Endothelial cell of umbilical vein (primary cell): ENCODE measurements around the gene TRMT6. TPM values are rescaled to one million over a fixed set of nuclear protein-coding genes. Genes with fewer than 3 reads are reported as not detected.

Source experiments
- BruUV-seq: library from RNA; stranded (reverse); fragments of 400-500 nt; replicated peaks from 2 replicates; lab custom pipeline; 2021; lab: Mats Ljungman, UMichigan
- CTCF ChIA-PET: fragments of 300-600, 350-600 bp; sonication (Branson Sonifier 250); formaldehyde crosslinking; loops from one replicate; lab custom pipeline; 2021; ENCODE audit warnings: antibody characterized with exemption, inconsistent platforms; lab: Charles Lee
- POLR2A ChIA-PET: fragments of 300-600, 350-600 bp; sonication (Branson Sonifier 250); formaldehyde crosslinking; loops from one replicate; lab custom pipeline; 2021; ENCODE audit warnings: antibody characterized with exemption, inconsistent platforms; lab: Charles Lee
- DNase-seq: peaks from one replicate; pipeline ENCODE4 v3.0.0-alpha.2; 2011; ENCODE audit warnings: low read depth, low spot score
- FAIRE-seq: peaks from 2 replicates; lab custom pipeline; 2011; peaks lifted over from hg19 to GRCh38; lab: Jason Lieb, UNC
- H2AFZ ChIP-seq: 2 replicates; pipeline ENCODE4 v1.6.0; 2012; ENCODE audit warnings: low read depth, low read length, control low read depth, inconsistent platforms
- H3K27ac ChIP-seq: 2 replicates; pipeline ENCODE4 v1.5.1; 2011; ENCODE audit warnings: low read depth, mild to moderate bottlenecking, control low read depth, low read length, moderate library complexity; ENCODE audit not compliant: insufficient read depth
- H3K27me3 ChIP-seq, 2 experiments: 2 replicates each; pipeline versions ENCODE4 v1.6.0 to v1.6.1; 2011; ENCODE audit warnings: low read length in 2 of 2, mixed read lengths in 1 of 2; ENCODE audit not compliant: control insufficient read depth in 2 of 2, insufficient read depth in 2 of 2
- H3K36me3 ChIP-seq, 2 experiments: 2 replicates in 1 of 2; 3 replicates in 1 of 2; pipeline ENCODE4 v1.5.1; 2011; ENCODE audit warnings: low read length in 2 of 2, mild to moderate bottlenecking in 1 of 2, moderate library complexity in 1 of 2; ENCODE audit not compliant: control insufficient read depth in 2 of 2, insufficient read depth in 2 of 2; ENCODE audit errors: extremely low read depth in 1 of 2
- H3K4me1 ChIP-seq: 3 replicates; pipeline ENCODE4 v1.5.1; 2011; ENCODE audit warnings: mild to moderate bottlenecking, low read length; ENCODE audit not compliant: control insufficient read depth, insufficient read depth; ENCODE audit errors: extremely low read depth
- H3K4me2 ChIP-seq: 2 replicates; pipeline ENCODE4 v1.6.1; 2011; ENCODE audit warnings: low read length, control low read depth, mixed read lengths; ENCODE audit not compliant: insufficient read depth
- H3K4me3 ChIP-seq, 3 experiments: fragments of 200-600 bp in 1 of 3; sonication (generic), shearing (Covaris generic) in 1 of 3; replicated peaks in 1 of 3; 2 replicates each; pipeline ENCODE4 v1.5.1; 2011 to 2016; ENCODE audit warnings: control low read depth in 3 of 3, low read length in 3 of 3, mild to moderate bottlenecking in 2 of 3, inconsistent platforms in 1 of 3, low read depth in 1 of 3, moderate library complexity in 1 of 3; ENCODE audit not compliant: insufficient read depth in 1 of 3
- H3K79me2 ChIP-seq: 2 replicates; pipeline ENCODE4 v1.6.0; 2012; ENCODE audit warnings: low read length, inconsistent platforms; ENCODE audit not compliant: control insufficient read depth, insufficient read depth
- H3K9ac ChIP-seq: replicated peaks from 2 replicates; pipeline ENCODE3; 2011; ENCODE audit warnings: low read length, control low read depth; ENCODE audit not compliant: insufficient read depth; ENCODE audit errors: extremely low read depth
- H3K9me1 ChIP-seq: replicated peaks from 3 replicates; pipeline ENCODE4 v1.6.0; 2011; ENCODE audit warnings: mild to moderate bottlenecking, low read length; ENCODE audit not compliant: control insufficient read depth, insufficient read depth; ENCODE audit errors: extremely low read depth
- H3K9me3 ChIP-seq: replicated peaks from 2 replicates; pipeline ENCODE4 v1.5.1; 2012; ENCODE audit warnings: low read length, inconsistent platforms; ENCODE audit not compliant: control insufficient read depth, insufficient read depth
- H4K20me1 ChIP-seq: replicated peaks from 2 replicates; pipeline ENCODE3; 2011; ENCODE audit warnings: mild to moderate bottlenecking, low read length; ENCODE audit not compliant: control insufficient read depth, insufficient read depth; ENCODE audit errors: extremely low read depth
- CTCF ChIP-seq, 2 donors: IDR thresholded peaks; 1 replicate in 1 of 2; 2 replicates in 1 of 2; pipeline ENCODE4 v1.5.1; 2011; ENCODE audit warnings: low read length in 2 of 2, mild to moderate bottlenecking in 2 of 2, moderate library complexity in 2 of 2, control low read depth in 1 of 2, inconsistent platforms in 1 of 2, low read depth in 1 of 2; ENCODE audit not compliant: insufficient read depth in 1 of 2; ENCODE audit errors: extremely low read depth in 1 of 2
- EZH2 ChIP-seq: IDR thresholded peaks from 2 replicates; pipeline ENCODE4 v1.6.1; 2012; ENCODE audit warnings: borderline replicate concordance, low read depth, mild to moderate bottlenecking, moderate library complexity, low read length, inconsistent platforms; ENCODE audit not compliant: severe bottlenecking
- FOS ChIP-seq: IDR thresholded peaks from 2 replicates; pipeline ENCODE4 v1.6.1; 2011; ENCODE audit warnings: mild to moderate bottlenecking, low read length, moderate library complexity, borderline replicate concordance; ENCODE audit not compliant: insufficient read depth
- GATA2 ChIP-seq: IDR thresholded peaks from 2 replicates; pipeline ENCODE4 v1.7.0; 2011; ENCODE audit warnings: low read depth, mild to moderate bottlenecking, moderate library complexity, mixed read lengths, low read length; ENCODE audit not compliant: insufficient read length, insufficient read depth
- JUN ChIP-seq: IDR thresholded peaks from 2 replicates; pipeline ENCODE4 v1.6.1; 2011; ENCODE audit warnings: borderline replicate concordance, low read depth; ENCODE audit not compliant: insufficient read length, insufficient read depth
- MAX ChIP-seq: IDR thresholded peaks from 2 replicates; pipeline ENCODE4 v1.6.1; 2011; ENCODE audit not compliant: insufficient read depth, insufficient read length
- MYC ChIP-seq: IDR thresholded peaks from one replicate; pipeline ENCODE4 v1.6.1; 2011; ENCODE audit warnings: mild to moderate bottlenecking, low read depth, low read length
- POLR2A ChIP-seq: IDR thresholded peaks from 2 replicates; pipeline ENCODE4 v1.6.1; 2012; ENCODE audit warnings: low read depth, mild to moderate bottlenecking, control low read depth, low read length
- POLR2AphosphoS5 ChIP-seq: IDR thresholded peaks from 2 replicates; pipeline ENCODE4 v1.6.1; 2012; ENCODE audit warnings: low read depth, mild to moderate bottlenecking, control low read depth, low read length, moderate library complexity; ENCODE audit not compliant: insufficient read depth
- dilution Hi-C: fragments of 300-500 bp; cut with MboI; formaldehyde crosslinking; loops from one replicate; pipeline ENCODE4 v1.15.0; 2019; ENCODE audit warnings: low sequenced_read_pairs; ENCODE audit not compliant: extremely low pct_ligation_motif_present
- intact Hi-C: fragments of 100-400 bp; cut with micrococcal nuclease; formaldehyde crosslinking; loops from one replicate; pipeline ENCODE4 v1.10.0; 2022
- polyA plus RNA-seq, 4 experiments: library from polyadenylated mRNA; depleted of rRNA in 3 of 4; stranded (reverse) in 3 of 4; unstranded in 1 of 4; fragments of >200 nt; gene quantifications; 2 replicates each; pipeline versions ENCODE4 v1.2.1 to v1.2.3, GENCODE V29; 2011 to 2012; ENCODE audit warnings: missing spikeins in 1 of 4
- total RNA-seq: library from RNA; stranded (reverse); gene quantifications from 2 replicates; pipeline ENCODE4 v1.2.3, GENCODE V29; 2021

Gene TRMT6
- total and polyA plus RNA-seq, 2 donors (not counting 3 experiments of a cell fraction or from before 2014, with no cell fraction given): 4.1 to 12.0 TPM

GRCh38 chr20:5989539-5989938 lies 39.2 kb upstream of the TRMT6 start:
- Histone ChIP-seq H3K4me3 (no peak overlapping the region), H4K20me1 (no peaks in the 10 kb centered on the region), H3K4me2 (no peak overlapping the region), H3K4me1 (no peaks in the 10 kb centered on the region), H3K9ac (no peak overlapping the region), H3K27me3 (no peaks in the 10 kb centered on the region), H3K36me3 (peaks cover 0 to 4% of the 10 kb centered on the region in 2 experiments), H3K9me1 (no peaks in the 10 kb centered on the region), H3K9me3 (no peaks in the 10 kb centered on the region), H3K79me2 (no peaks in the 10 kb centered on the region), H3K27ac (no peak overlapping the region), H2AFZ (no peak overlapping the region)
- TF ChIP-seq POLR2A (no peak), EZH2 (no peak), MYC (no peak), JUN (no peak), MAX (no peak), POLR2AphosphoS5 (no peak), CTCF (IDR thresholded peaks at IDR 0.05; ENCODE audit: extremely low read depth in 1 of 2, insufficient read depth in 1 of 2, low read depth in 1 of 2, low read length in 2 of 2) (no peak), GATA2 (no peak), FOS (no peak)
- ChIA-PET CTCF (interaction anchor here (0.9 kb wide), 1 partner anchor 26 kb away, joined by 3 read pairs; no protein-coding TSS in a partner anchor), POLR2A (no interaction called here)
- no TSS peak for BruUV-seq
- DNase-seq: no peak
- FAIRE-seq: no peak
- intact Hi-C loops: no loop called here
- dilution Hi-C loops: no loop called here
